Liver (tissue), 9 donors: Measurements from ENCODE around the gene SRSF3. TPM values are rescaled to one million over a fixed set of nuclear protein-coding genes. Genes with fewer than 3 reads are reported as not detected.
"Not testable (repeated sequence)": the region's sequence is repeated elsewhere in the genome, so short reads cannot be mapped to it uniquely, and the experiment has no call there.

ENCODE experiments used
- DNase-seq: peaks from one replicate; pipeline ENCODE4 v3.0.0-alpha.2; 2017; ENCODE audit warnings: low spot score
- H3K27ac ChIP-seq, 2 donors: one replicate each; pipeline ENCODE4 v1.7.0; 2013; ENCODE audit warnings: inconsistent platforms in 2 of 2, low read length in 2 of 2, control low read depth in 1 of 2, low read depth in 1 of 2, mild to moderate bottlenecking in 1 of 2
- H3K27me3 ChIP-seq, 4 donors: one replicate each; pipeline versions ENCODE4 v1.6.1 to v1.7.0; 2013; ENCODE audit warnings: low read length in 3 of 4, inconsistent platforms in 1 of 4, mild to moderate bottlenecking in 1 of 4, moderate library complexity in 1 of 4; ENCODE audit not compliant: control insufficient read depth in 4 of 4, insufficient read depth in 4 of 4
- H3K36me3 ChIP-seq, 4 donors: one replicate each; pipeline versions ENCODE4 v1.6.1 to v1.7.0; 2013; ENCODE audit warnings: low read length in 3 of 4, mild to moderate bottlenecking in 3 of 4, low read depth in 1 of 4, moderate library complexity in 1 of 4; ENCODE audit not compliant: control insufficient read depth in 4 of 4, insufficient read depth in 3 of 4
- H3K4me1 ChIP-seq, 4 donors: one replicate each; pipeline versions ENCODE4 v1.6.1 to v1.7.0; 2013; ENCODE audit warnings: low read length in 3 of 4, mild to moderate bottlenecking in 3 of 4, moderate library complexity in 1 of 4; ENCODE audit not compliant: control insufficient read depth in 4 of 4, insufficient read depth in 4 of 4
- H3K4me3 ChIP-seq, 3 donors: one replicate each; pipeline versions ENCODE4 v1.6.1 to v1.7.0; 2013; ENCODE audit warnings: low read length in 3 of 3, control low read depth in 1 of 3, low read depth in 1 of 3, mild to moderate bottlenecking in 1 of 3
- H3K9ac ChIP-seq, 2 donors: one replicate each; pipeline ENCODE4 v1.7.0; 2013; ENCODE audit warnings: low read length in 2 of 2, mild to moderate bottlenecking in 2 of 2, moderate library complexity in 2 of 2, control low read depth in 1 of 2, low read depth in 1 of 2
- H3K9me3 ChIP-seq, 4 donors: one replicate each; pipeline versions ENCODE4 v1.6.1 to v1.7.0; 2013; ENCODE audit warnings: low read length in 3 of 4; ENCODE audit not compliant: control insufficient read depth in 4 of 4
- EGR1 ChIP-seq, 2 donors: IDR thresholded peaks; 2 replicates each; pipeline ENCODE4 v1.6.1; 2016 to 2018; ENCODE audit warnings: antibody characterized with exemption in 2 of 2, low read depth in 2 of 2
- FOXA1 ChIP-seq: IDR thresholded peaks from 2 replicates; pipeline ENCODE4 v1.6.1; 2016; ENCODE audit warnings: antibody characterized with exemption
- FOXA2 ChIP-seq: IDR thresholded peaks from 2 replicates; pipeline ENCODE4 v1.6.1; 2016; ENCODE audit warnings: antibody characterized with exemption
- GABPA ChIP-seq, 2 donors: IDR thresholded peaks in 1 of 2; conservative IDR thresholded peaks in 1 of 2; 2 replicates each; pipeline ENCODE4 v1.6.1; 2016; ENCODE audit warnings: antibody characterized with exemption in 2 of 2, mild to moderate bottlenecking in 1 of 2, moderate library complexity in 1 of 2
- HNF4A ChIP-seq, 2 donors: conservative IDR thresholded peaks; 2 replicates each; pipeline ENCODE4 v1.6.1; 2016; ENCODE audit warnings: antibody characterized with exemption in 2 of 2, mild to moderate bottlenecking in 2 of 2
- HNF4G ChIP-seq: IDR thresholded peaks from 2 replicates; pipeline ENCODE4 v1.6.1; 2016; ENCODE audit warnings: antibody characterized with exemption
- JUND ChIP-seq, 2 donors: IDR thresholded peaks; 2 replicates each; pipeline ENCODE4 v1.6.1; 2016; ENCODE audit warnings: antibody characterized with exemption in 2 of 2
- MAX ChIP-seq: IDR thresholded peaks from 2 replicates; pipeline ENCODE4 v1.6.1; 2016; ENCODE audit warnings: antibody characterized with exemption
- NR2F2 ChIP-seq: IDR thresholded peaks from 2 replicates; pipeline ENCODE4 v1.6.1; 2016; ENCODE audit warnings: antibody characterized with exemption
- RAD21 ChIP-seq, 2 donors: IDR thresholded peaks; 2 replicates each; pipeline ENCODE4 v1.6.1; 2016; ENCODE audit warnings: antibody characterized with exemption in 2 of 2, mild to moderate bottlenecking in 2 of 2
- RXRA ChIP-seq, 2 donors: IDR thresholded peaks; 2 replicates each; pipeline ENCODE4 v1.6.1; 2017 to 2018; ENCODE audit warnings: antibody characterized with exemption in 2 of 2, mild to moderate bottlenecking in 1 of 2
- SP1 ChIP-seq: IDR thresholded peaks from 2 replicates; pipeline ENCODE4 v1.6.1; 2018; ENCODE audit warnings: antibody characterized with exemption, mild to moderate bottlenecking
- YY1 ChIP-seq: IDR thresholded peaks from 2 replicates; pipeline ENCODE4 v1.6.1; 2016; ENCODE audit warnings: antibody characterized with exemption, mild to moderate bottlenecking
- WGBS: extraction: QIAGEN DNeasy Blood & Tissue Kit; methylation state at CpG from one replicate; pipeline ENCODE4 v1.1.7; 2013; 5-methylcytosine and 5-hydroxymethylcytosine counted together
- polyA plus RNA-seq, 2 donors: library from polyadenylated mRNA; stranded (reverse) in 1 of 2; unstranded in 1 of 2; fragments of 200-250 nt in 1 of 2; fragments of >200 nt in 1 of 2; fragmentation: Nextera tagmentation in 1 of 2; extraction: Ambion mirVana in 1 of 2; gene quantifications; one replicate each; pipeline versions ENCODE4 v1.2.1 to v1.2.3, GENCODE V29; 2013 to 2015
- total RNA-seq, 2 donors: library from RNA; depleted of rRNA; stranded (reverse); fragments of >200 nt; gene quantifications; one replicate each; pipeline ENCODE4 v1.2.3, GENCODE V29; 2014
- TF ChIP-seq, protein P1 (sequence below): IDR thresholded peaks from 2 replicates; pipeline ENCODE4 v1.6.1; 2016; ENCODE audit warnings: antibody characterized with exemption
- TF ChIP-seq, protein P2 (sequence below): fragments of 150-350 bp; IDR thresholded peaks from 2 replicates; pipeline ENCODE4 v1.5.1; 2017; ENCODE audit warnings: improper control_type of control experiment, low read depth, low read length; ENCODE audit not compliant: missing input control
- TF ChIP-seq, protein P3 (sequence below): IDR thresholded peaks from 2 replicates; pipeline ENCODE4 v1.6.1; 2016; ENCODE audit warnings: antibody characterized with exemption
- donor health status: healthy.
- donor health status: healthy.
- donor health status: healthy.
- donor health status: healthy.
- donor health status: healthy.

SRSF3 gene
- total and polyA plus RNA-seq, 4 donors = 62.8 to 103 (median 101) TPM

- no peak for DNase-seq
- H3K4me3 ChIP-seq = no peak overlapping the region
- H3K9me3 ChIP-seq = no peaks in the 10 kb centered on the region
- H3K36me3 ChIP-seq = peaks cover 6 to 32% (median 16%) of the 10 kb centered on the region in 4 donors
- no peaks in the 10 kb centered on the region for H3K27me3 ChIP-seq
- TF ChIP-seq, protein P1, sequence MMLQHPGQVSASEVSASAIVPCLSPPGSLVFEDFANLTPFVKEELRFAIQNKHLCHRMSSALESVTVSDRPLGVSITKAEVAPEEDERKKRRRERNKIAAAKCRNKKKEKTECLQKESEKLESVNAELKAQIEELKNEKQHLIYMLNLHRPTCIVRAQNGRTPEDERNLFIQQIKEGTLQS = no peak
- TF ChIP-seq MAX (no peak), HNF4G (no peak), EGR1 (IDR thresholded peaks at IDR 0.05; ENCODE audit: low read depth in 2 of 2) (no peak)
- H3K4me1 ChIP-seq = peaks cover 15 to 44% (median 41%) of the 10 kb centered on the region in 4 donors
- 90% methylated on average over 14 of the region's 14 CpGs for WGBS
- H3K9ac ChIP-seq = no peak overlapping the region
- H3K27ac ChIP-seq = no peak overlapping the region
Observed at GRCh38 chr6:36610041-36610955, 16.1 kb downstream of the SRSF3 start.

- DNase-seq = no peak
- Histone ChIP-seq H3K9ac (no peak overlapping the region), H3K27ac (no peak overlapping the region), H3K4me1 (peaks cover 15 to 42% (median 35%) of the 10 kb centered on the region in 4 donors), H3K4me3 (no peak overlapping the region), H3K36me3 (peaks cover 4 to 25% (median 12%) of the 10 kb centered on the region in 4 donors), H3K27me3 (no peaks in the 10 kb centered on the region), H3K9me3 (no peaks in the 10 kb centered on the region)
- WGBS = 70% methylated on average over 1 of the region's 1 CpG
- TF ChIP-seq, protein P2, sequence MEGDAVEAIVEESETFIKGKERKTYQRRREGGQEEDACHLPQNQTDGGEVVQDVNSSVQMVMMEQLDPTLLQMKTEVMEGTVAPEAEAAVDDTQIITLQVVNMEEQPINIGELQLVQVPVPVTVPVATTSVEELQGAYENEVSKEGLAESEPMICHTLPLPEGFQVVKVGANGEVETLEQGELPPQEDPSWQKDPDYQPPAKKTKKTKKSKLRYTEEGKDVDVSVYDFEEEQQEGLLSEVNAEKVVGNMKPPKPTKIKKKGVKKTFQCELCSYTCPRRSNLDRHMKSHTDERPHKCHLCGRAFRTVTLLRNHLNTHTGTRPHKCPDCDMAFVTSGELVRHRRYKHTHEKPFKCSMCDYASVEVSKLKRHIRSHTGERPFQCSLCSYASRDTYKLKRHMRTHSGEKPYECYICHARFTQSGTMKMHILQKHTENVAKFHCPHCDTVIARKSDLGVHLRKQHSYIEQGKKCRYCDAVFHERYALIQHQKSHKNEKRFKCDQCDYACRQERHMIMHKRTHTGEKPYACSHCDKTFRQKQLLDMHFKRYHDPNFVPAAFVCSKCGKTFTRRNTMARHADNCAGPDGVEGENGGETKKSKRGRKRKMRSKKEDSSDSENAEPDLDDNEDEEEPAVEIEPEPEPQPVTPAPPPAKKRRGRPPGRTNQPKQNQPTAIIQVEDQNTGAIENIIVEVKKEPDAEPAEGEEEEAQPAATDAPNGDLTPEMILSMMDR = no peak
- TF ChIP-seq FOXA1 = no peak
- no peak for TF ChIP-seq YY1
- no peak for TF ChIP-seq RAD21 (IDR thresholded peaks at IDR 0.05)
- TF ChIP-seq, protein P3, sequence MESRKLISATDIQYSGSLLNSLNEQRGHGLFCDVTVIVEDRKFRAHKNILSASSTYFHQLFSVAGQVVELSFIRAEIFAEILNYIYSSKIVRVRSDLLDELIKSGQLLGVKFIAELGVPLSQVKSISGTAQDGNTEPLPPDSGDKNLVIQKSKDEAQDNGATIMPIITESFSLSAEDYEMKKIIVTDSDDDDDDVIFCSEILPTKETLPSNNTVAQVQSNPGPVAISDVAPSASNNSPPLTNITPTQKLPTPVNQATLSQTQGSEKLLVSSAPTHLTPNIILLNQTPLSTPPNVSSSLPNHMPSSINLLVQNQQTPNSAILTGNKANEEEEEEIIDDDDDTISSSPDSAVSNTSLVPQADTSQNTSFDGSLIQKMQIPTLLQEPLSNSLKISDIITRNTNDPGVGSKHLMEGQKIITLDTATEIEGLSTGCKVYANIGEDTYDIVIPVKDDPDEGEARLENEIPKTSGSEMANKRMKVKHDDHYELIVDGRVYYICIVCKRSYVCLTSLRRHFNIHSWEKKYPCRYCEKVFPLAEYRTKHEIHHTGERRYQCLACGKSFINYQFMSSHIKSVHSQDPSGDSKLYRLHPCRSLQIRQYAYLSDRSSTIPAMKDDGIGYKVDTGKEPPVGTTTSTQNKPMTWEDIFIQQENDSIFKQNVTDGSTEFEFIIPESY = no peak
- TF ChIP-seq NR2F2 = no peak
- TF ChIP-seq SP1 = no peak
- no peak for TF ChIP-seq FOXA2
- TF ChIP-seq JUND (IDR thresholded peaks at IDR 0.05) = no peak
- TF ChIP-seq GABPA (IDR thresholded peaks at IDR 0.05 in 1 of 2, conservative IDR thresholded peaks at IDR 0.05 in 1 of 2) = no peak
- TF ChIP-seq EGR1 (IDR thresholded peaks at IDR 0.05; ENCODE audit: low read depth in 2 of 2) = no peak
- no peak for TF ChIP-seq HNF4A (conservative IDR thresholded peaks at IDR 0.05)
- TF ChIP-seq, protein P1 = no peak
- no peak for TF ChIP-seq RXRA (IDR thresholded peaks at IDR 0.05)
- no peak for TF ChIP-seq MAX
Observed at GRCh38 chr6:36610956-36611336, 16.8 kb downstream of the SRSF3 start.

- peaks cover 16 to 45% (median 36%) of the 10 kb centered on the region in 4 donors for H3K4me1 ChIP-seq
- 95% methylated on average over 3 of the region's 3 CpGs for WGBS
Observed at GRCh38 chr6:36611679-36612078, 17.5 kb downstream of the SRSF3 start.

More at GRCh38 chr6:36611679-36612078, 17.5 kb downstream of the SRSF3 start:
- H3K36me3 ChIP-seq = peaks cover 3 to 23% (median 11%) of the 10 kb centered on the region in 4 donors
- not testable (repeated sequence) for H3K9ac ChIP-seq, DNase-seq, H3K27me3 ChIP-seq, H3K27ac ChIP-seq, H3K9me3 ChIP-seq, H3K4me3 ChIP-seq
